ENCODE measurements around the gene MTERF2.

- TF ChIP-seq POLR2A (IDR thresholded peaks at IDR 0.05): no peak
- no peak for TF ChIP-seq CTCF (IDR thresholded peaks at IDR 0.05)
Observed at GRCh38 chr12:107035733-107036132, 48.8 kb upstream of the MTERF2 start.
